GM21447 (cell line): ENCODE results near the gene RNF11.

Experiments
- ATAC-seq: cut with Tn5 transposase; IDR thresholded peaks from one replicate; pipeline ENCODE4 v1.9.1; 2021; ENCODE audit not compliant: unreplicated experiment

Gene RNF11

GRCh38 chr1:51263147-51263877 lies 27.2 kb downstream of the RNF11 start:
- no peak for ATAC-seq

GRCh38 chr1:51264451-51264850 lies 28.4 kb downstream of the RNF11 start:
- no peak for ATAC-seq

GRCh38 chr1:51265618-51266017 lies 29.5 kb downstream of the RNF11 start:
- no peak for ATAC-seq

GRCh38 chr1:51266181-51266580 lies 30.1 kb downstream of the RNF11 start:
- no peak for ATAC-seq

- ATAC-seq, result no peak
Observed at GRCh38 chr1:51266791-51267190, 30.7 kb downstream of the RNF11 start.

GRCh38 chr1:51268634-51269033 lies 32.6 kb downstream of the RNF11 start:
- ATAC-seq, result peak; percentile 34

GRCh38 chr1:51270751-51271150 lies 34.7 kb downstream of the RNF11 start:
- ATAC-seq, result no peak

GRCh38 chr1:51272916-51273315 lies 36.8 kb downstream of the RNF11 start:
- no peak for ATAC-seq

- no peak for ATAC-seq
Observed at GRCh38 chr1:51274676-51275075, 38.6 kb downstream of the RNF11 start.

- no peak for ATAC-seq
Observed at GRCh38 chr1:51276286-51276685, 40.2 kb downstream of the RNF11 start.

GRCh38 chr1:51280321-51280978 lies 44.4 kb downstream of the RNF11 start:
- no peak for ATAC-seq

- no peak for ATAC-seq
Observed at GRCh38 chr1:51281807-51282206, 45.7 kb downstream of the RNF11 start.

GRCh38 chr1:51282605-51283004 lies 46.5 kb downstream of the RNF11 start:
- no peak for ATAC-seq

GRCh38 chr1:51283979-51284378 lies 47.9 kb downstream of the RNF11 start:
- ATAC-seq, result no peak

GRCh38 chr1:51284487-51284954 lies 48.4 kb downstream of the RNF11 start:
- peak; percentile 35 for ATAC-seq

- ATAC-seq, result peak; percentile 92
Observed at GRCh38 chr1:51285055-51285454, 49.0 kb downstream of the RNF11 start.

- ATAC-seq, result no peak
Observed at GRCh38 chr1:51287966-51288365, 51.9 kb downstream of the RNF11 start.

GRCh38 chr1:51288578-51288977 lies 52.5 kb downstream of the RNF11 start:
- ATAC-seq, result no peak

- ATAC-seq, result no peak
Observed at GRCh38 chr1:51289676-51290488, 53.8 kb downstream of the RNF11 start.

GRCh38 chr1:51290489-51290847 lies 54.4 kb downstream of the RNF11 start:
- no peak for ATAC-seq

GRCh38 chr1:51293898-51294515 lies 57.9 kb downstream of the RNF11 start:
- ATAC-seq, result no peak
